H1 (cell line): ENCODE results near the gene TMX2. TPM values are rescaled to one million over a fixed set of nuclear protein-coding genes. Genes with fewer than 3 reads are reported as not detected.

ENCODE experiments used
- CTCF ChIA-PET: fragments of 300-600 bp; sonication (Branson Sonifier 250); formaldehyde crosslinking; loops from one replicate; lab custom pipeline; 2021; ENCODE audit not compliant: partially characterized antibody; lab: Charles Lee
- POLR2A ChIA-PET: fragments of 300-600 bp; sonication (Branson Sonifier 250); formaldehyde crosslinking; loops from one replicate; lab custom pipeline; 2021; ENCODE audit warnings: inconsistent platforms; ENCODE audit not compliant: partially characterized antibody; lab: Charles Lee
- DNase-seq, 2 experiments: peaks; one replicate each; pipeline versions ENCODE4 v3.0.0 to v3.0.0-alpha.2; 2010 to 2022; ENCODE audit warnings: low spot score in 2 of 2, low read depth in 1 of 2, mixed read lengths in 1 of 2
- FAIRE-seq: peaks from 2 replicates; lab custom pipeline; 2011; peaks lifted over from hg19 to GRCh38; lab: Jason Lieb, UNC
- H2AFZ ChIP-seq: 2 replicates; pipeline ENCODE4 v1.8.1; 2012; ENCODE audit warnings: low read length, inconsistent platforms
- H2AK5ac ChIP-seq: 2 replicates; pipeline ENCODE4 v1.6.1; 2013; ENCODE audit warnings: low read depth, low read length
- H2BK120ac ChIP-seq: replicated peaks from 2 replicates; pipeline ENCODE3; 2013; ENCODE audit warnings: low read depth, low read length, inconsistent platforms
- H2BK12ac ChIP-seq: 2 replicates; pipeline ENCODE4 v1.6.1; 2013; ENCODE audit warnings: low read depth, low read length
- H2BK15ac ChIP-seq: 2 replicates; pipeline ENCODE4 v1.6.1; 2013; ENCODE audit warnings: low read length
- H2BK20ac ChIP-seq: 2 replicates; pipeline ENCODE4 v1.6.1; 2013; ENCODE audit warnings: low read length
- H2BK5ac ChIP-seq: 2 replicates; pipeline ENCODE4 v1.6.1; 2013; ENCODE audit warnings: low read depth, low read length
- H3K14ac ChIP-seq: 2 replicates; pipeline ENCODE4 v1.6.1; 2013; ENCODE audit warnings: inconsistent platforms; ENCODE audit not compliant: insufficient read length
- H3K18ac ChIP-seq: 2 replicates; pipeline ENCODE4 v1.6.1; 2013; ENCODE audit warnings: low read length; ENCODE audit errors: extremely low read depth
- H3K23ac ChIP-seq: 2 replicates; pipeline ENCODE4 v1.6.1; 2013; ENCODE audit warnings: inconsistent platforms; ENCODE audit not compliant: insufficient read length
- H3K23me2 ChIP-seq: 2 replicates; pipeline ENCODE4 v1.6.1; 2013; ENCODE audit warnings: low read depth, low read length
- H3K27ac ChIP-seq: 2 replicates; pipeline ENCODE4 v1.6.1; 2011; ENCODE audit warnings: low read depth, low read length, inconsistent platforms
- H3K27me3 ChIP-seq, 4 experiments: replicated peaks in 1 of 4; 1 replicate in 1 of 4; 2 replicates in 3 of 4; pipeline versions ENCODE4 v1.6.1 to v1.8.1; 2011 to 2013; ENCODE audit warnings: low read length in 3 of 4, mild to moderate bottlenecking in 3 of 4, inconsistent platforms in 2 of 4, mixed read lengths in 2 of 4, moderate library complexity in 1 of 4; ENCODE audit not compliant: control insufficient read depth in 3 of 4, insufficient read depth in 3 of 4; ENCODE audit errors: extremely low read depth in 1 of 4
- H3K36me3 ChIP-seq, 4 experiments: 2 replicates each; pipeline versions ENCODE4 v1.6.1 to v1.8.1; 2011 to 2013; ENCODE audit warnings: mild to moderate bottlenecking in 4 of 4, low read length in 3 of 4, moderate library complexity in 2 of 4, control low read depth in 1 of 4, inconsistent platforms in 1 of 4; ENCODE audit not compliant: insufficient read depth in 4 of 4, control insufficient read depth in 2 of 4
- H3K4ac ChIP-seq: replicated peaks from 2 replicates; pipeline ENCODE3; 2013; ENCODE audit warnings: low read length, low read depth, mixed read lengths, inconsistent platforms; ENCODE audit not compliant: insufficient read length
- H3K4me1 ChIP-seq, 4 experiments: replicated peaks in 1 of 4; 1 replicate in 1 of 4; 2 replicates in 3 of 4; pipeline versions ENCODE4 v1.6.1 to v1.8.1; 2011 to 2013; ENCODE audit warnings: low read length in 3 of 4, inconsistent platforms in 2 of 4, mixed read lengths in 1 of 4; ENCODE audit not compliant: insufficient read depth in 4 of 4, control insufficient read depth in 3 of 4
- H3K4me2 ChIP-seq, 2 experiments: 2 replicates each; pipeline versions ENCODE4 v1.6.1 to v1.8.1; 2011 to 2013; ENCODE audit warnings: low read depth in 2 of 2, low read length in 2 of 2, control low read depth in 1 of 2, inconsistent platforms in 1 of 2, mild to moderate bottlenecking in 1 of 2; ENCODE audit not compliant: insufficient read depth in 1 of 2
- H3K4me3 ChIP-seq, 4 experiments: fragments of 200-600, 300-600 bp in 1 of 4; sonication (generic), shearing (Covaris generic), sonication (Bioruptor Twin) in 1 of 4; 2 replicates each; pipeline versions ENCODE4 v1.5.1 to v1.8.1; 2011 to 2016; ENCODE audit warnings: low read length in 4 of 4, low read depth in 3 of 4, control low read depth in 2 of 4, inconsistent platforms in 2 of 4, mild to moderate bottlenecking in 2 of 4, mixed read lengths in 1 of 4, moderate library complexity in 1 of 4; ENCODE audit not compliant: insufficient read depth in 2 of 4; ENCODE audit errors: extremely low read depth in 1 of 4
- H3K56ac ChIP-seq: replicated peaks from 2 replicates; pipeline ENCODE3; 2013; ENCODE audit warnings: low read depth, mild to moderate bottlenecking, mixed read lengths, low read length, inconsistent platforms; ENCODE audit not compliant: insufficient read length
- H3K79me1 ChIP-seq: 2 replicates; pipeline ENCODE4 v1.6.1; 2013; ENCODE audit warnings: low read depth, low read length, control low read depth
- H3K79me2 ChIP-seq, 2 experiments: 2 replicates each; pipeline versions ENCODE4 v1.6.1 to v1.8.1; 2012 to 2013; ENCODE audit warnings: low read length in 2 of 2, mild to moderate bottlenecking in 2 of 2, inconsistent platforms in 1 of 2; ENCODE audit not compliant: insufficient read depth in 2 of 2, control insufficient read depth in 1 of 2
- H3K9ac ChIP-seq, 4 experiments: replicated peaks in 1 of 4; 1 replicate in 1 of 4; 2 replicates in 3 of 4; pipeline versions ENCODE4 v1.6.1 to v1.8.1; 2011 to 2013; ENCODE audit warnings: low read depth in 3 of 4, low read length in 3 of 4, control low read depth in 2 of 4, mild to moderate bottlenecking in 2 of 4, moderate library complexity in 2 of 4, inconsistent platforms in 1 of 4; ENCODE audit errors: extremely low read depth in 1 of 4
- H3K9me3 ChIP-seq, 2 experiments: 2 replicates each; pipeline versions ENCODE4 v1.6.1 to v1.8.1; 2012 to 2013; ENCODE audit warnings: mild to moderate bottlenecking in 2 of 2, moderate library complexity in 2 of 2, control low read depth in 1 of 2, inconsistent platforms in 1 of 2, low read depth in 1 of 2, low read length in 1 of 2, mixed read lengths in 1 of 2; ENCODE audit not compliant: insufficient read depth in 2 of 2
- H4K20me1 ChIP-seq, 2 experiments: replicated peaks in 1 of 2; 2 replicates each; pipeline versions ENCODE3 to v1.8.1; 2011 to 2013; ENCODE audit warnings: inconsistent platforms in 2 of 2, low read length in 2 of 2, mild to moderate bottlenecking in 1 of 2; ENCODE audit not compliant: insufficient read depth in 2 of 2, control insufficient read depth in 1 of 2
- H4K5ac ChIP-seq: 2 replicates; pipeline ENCODE4 v1.6.1; 2013; ENCODE audit warnings: low read length, low read depth, mixed read lengths, inconsistent platforms; ENCODE audit not compliant: insufficient read length
- H4K8ac ChIP-seq: 2 replicates; pipeline ENCODE4 v1.8.0; 2013; ENCODE audit warnings: mild to moderate bottlenecking, moderate library complexity, low read length, inconsistent platforms; ENCODE audit not compliant: insufficient read depth; ENCODE audit errors: extremely low read depth
- H4K91ac ChIP-seq: replicated peaks from 2 replicates; pipeline ENCODE3; 2013; ENCODE audit warnings: low read length, mixed read lengths, inconsistent platforms; ENCODE audit not compliant: insufficient read length
- BCL11A ChIP-seq, 2 experiments: IDR thresholded peaks; one replicate each; pipeline ENCODE4 v1.6.1; 2011; ENCODE audit warnings: low read depth in 2 of 2, low read length in 2 of 2, mild to moderate bottlenecking in 2 of 2
- GTF2F1 ChIP-seq: IDR thresholded peaks from 2 replicates; pipeline ENCODE4 v1.6.1; 2012; ENCODE audit warnings: low read depth, low read length, improper control_type of control experiment, borderline replicate concordance
- MAFK ChIP-seq: IDR thresholded peaks from 2 replicates; pipeline ENCODE4 v1.6.1; 2012; ENCODE audit warnings: low read depth, mild to moderate bottlenecking, improper control_type of control experiment, low read length
- NRF1 ChIP-seq: IDR thresholded peaks from 2 replicates; pipeline ENCODE4 v1.6.1; 2011; ENCODE audit warnings: mild to moderate bottlenecking, low read depth, low read length, improper control_type of control experiment
- SP1 ChIP-seq: IDR thresholded peaks from 2 replicates; pipeline ENCODE4 v1.6.1; 2011; ENCODE audit warnings: low read depth, low read length
- TBP ChIP-seq: IDR thresholded peaks from 2 replicates; pipeline ENCODE4 v1.6.1; 2011; ENCODE audit warnings: low read depth, low read length, improper control_type of control experiment
- TEAD4 ChIP-seq: IDR thresholded peaks from 2 replicates; pipeline ENCODE4 v1.6.1; 2012; ENCODE audit warnings: low read depth, low read length, inconsistent platforms, mixed read lengths
- WGBS, 2 experiments: shearing (Covaris generic) in 1 of 2; methylation state at CpG; one replicate each; pipeline versions ENCODE4 v1.1.6 to v1.1.7; 2013 to 2015; ENCODE audit warnings: low lambda C conversion rate in 2 of 2, mixed read lengths in 2 of 2, inconsistent platforms in 1 of 2, low coverage in 1 of 2, missing lambda C conversion rate in 1 of 2; ENCODE audit not compliant: insufficient replicate concordance in 2 of 2, insufficient coverage in 1 of 2, insufficient read length in 1 of 2; ENCODE audit errors: extremely low coverage in 1 of 2, missing lambda C conversion rate in 1 of 2; 5-methylcytosine and 5-hydroxymethylcytosine counted together
- polyA plus RNA-seq, 7 experiments: library from polyadenylated mRNA; depleted of rRNA in 3 of 7; stranded (reverse) in 5 of 7; unstranded in 2 of 7; fragments of >200 nt in 5 of 7; fragments of 200-250 nt in 2 of 7; gene quantifications; 1 replicate in 5 of 7; 2 replicates in 1 of 7; 4 replicates in 1 of 7; pipeline versions ENCODE4 v1.2.1 to v1.2.3, GENCODE V29; 2011 to 2013; ENCODE audit warnings: missing spikeins in 2 of 7, mixed read lengths in 2 of 7
- total RNA-seq: library from RNA; stranded (reverse); fragmentation: NEBNext Ultra II Directional; extraction: Animal tissue kit (Norgen Biotek cat#: 25700); gene quantifications from 2 replicates; pipeline ENCODE4 v1.2.1, GENCODE V29; 2021

The TMX2 gene
- total and polyA plus RNA-seq, 2 of the 8 experiments (the other 6 are each of a cell fraction or from before 2014, with no cell fraction given): 70.4 to 100.0 TPM

GRCh38 chr11:57771365-57771764 lies 59.0 kb downstream of the TMX2 start:
- no peak overlapping the region for H3K4me2 ChIP-seq
- no peak for FAIRE-seq
- H2BK120ac ChIP-seq: no peak overlapping the region
- H2AFZ ChIP-seq: no peak overlapping the region
- no peak overlapping the region for H3K23ac ChIP-seq
- H3K18ac ChIP-seq: no peak overlapping the region
- H3K27me3 ChIP-seq: no peaks in the 10 kb centered on the region
- H3K4me1 ChIP-seq: peaks cover 9 to 14% (median 12%) of the 10 kb centered on the region in 4 experiments
- H3K56ac ChIP-seq: no peak overlapping the region
- H2BK12ac ChIP-seq: no peak overlapping the region
- no peak overlapping the region for H2BK5ac ChIP-seq
- ChIA-PET POLR2A (interaction anchor here (1.2 to 14.4 kb wide), 6 partner anchors 9 to 130 kb away, joined by 3 to 329 read pairs (median 4); partner anchors contain the start of genes CTNND1 and SELENOH), CTCF (interaction anchor here (0.7 to 1.6 kb wide), 3 partner anchors 20 to 29 kb away, joined by 3 to 6 read pairs (median 4); partner anchors contain the start of gene BTBD18)
- H3K27ac ChIP-seq: no peak overlapping the region
- no peak overlapping the region for H3K14ac ChIP-seq
- no peak overlapping the region for H4K8ac ChIP-seq
- 88 to 100% methylated on average over 1 to 3 of the region's 3 CpGs for WGBS, 2 experiments
- H4K91ac ChIP-seq: no peak overlapping the region
- H3K36me3 ChIP-seq: no peaks in the 10 kb centered on the region
- no peak overlapping the region for H3K4ac ChIP-seq
- DNase-seq: no peak
- peaks cover 5 to 22% of the 10 kb centered on the region in 2 experiments for H4K20me1 ChIP-seq
- H3K79me2 ChIP-seq: peaks cover 53 to 95% of the 10 kb centered on the region in 2 experiments
- H2AK5ac ChIP-seq: no peak overlapping the region
- no peak overlapping the region for H2BK20ac ChIP-seq
- peaks cover 13% of the 10 kb centered on the region for H3K79me1 ChIP-seq
- H3K9me3 ChIP-seq: no peaks in the 10 kb centered on the region
- H2BK15ac ChIP-seq: no peak overlapping the region
- H4K5ac ChIP-seq: no peak overlapping the region
- no peak overlapping the region for H3K4me3 ChIP-seq
- no peak overlapping the region for H3K9ac ChIP-seq
- TF ChIP-seq MAFK: no peak
- no peak for TF ChIP-seq GTF2F1
- no peak for TF ChIP-seq BCL11A (IDR thresholded peaks at IDR 0.05; ENCODE audit: low read depth in 2 of 2, low read length in 2 of 2)
- TF ChIP-seq TEAD4: no peak
- no peak for TF ChIP-seq TBP
- TF ChIP-seq SP1: no peak
- no peak for TF ChIP-seq NRF1
- no peaks in the 10 kb centered on the region; the same call in 1 of the 2 replicates for H3K23me2 ChIP-seq
